H1 (cell line): ENCODE measurements around the gene TIMM22. TPM values are rescaled to one million over a fixed set of nuclear protein-coding genes. Genes with fewer than 3 reads are reported as not detected.

Source experiments
- PHF8 ChIP-seq: fragments of 200-600 bp; sonication (generic); conservative IDR thresholded peaks from 2 replicates; pipeline ENCODE4 v1.7.1; 2012; ENCODE audit warnings: low read depth, mild to moderate bottlenecking, inconsistent platforms, low read length, moderate library complexity
- polyA plus RNA-seq, 7 experiments: library from polyadenylated mRNA; depleted of rRNA in 3 of 7; stranded (reverse) in 5 of 7; unstranded in 2 of 7; fragments of >200 nt in 5 of 7; fragments of 200-250 nt in 2 of 7; gene quantifications; 1 replicate in 5 of 7; 2 replicates in 1 of 7; 4 replicates in 1 of 7; pipeline versions ENCODE4 v1.2.1 to v1.2.3, GENCODE V29; 2011 to 2013; ENCODE audit warnings: missing spikeins in 2 of 7, mixed read lengths in 2 of 7
- total RNA-seq: library from RNA; stranded (reverse); fragmentation: NEBNext Ultra II Directional; extraction: Animal tissue kit (Norgen Biotek cat#: 25700); gene quantifications from 2 replicates; pipeline ENCODE4 v1.2.1, GENCODE V29; 2021

TIMM22 gene
- total and polyA plus RNA-seq, 2 of the 8 experiments (the other 6 are each of a cell fraction or from before 2014, with no cell fraction given), result 13.8 to 17.4 TPM

DNA sequence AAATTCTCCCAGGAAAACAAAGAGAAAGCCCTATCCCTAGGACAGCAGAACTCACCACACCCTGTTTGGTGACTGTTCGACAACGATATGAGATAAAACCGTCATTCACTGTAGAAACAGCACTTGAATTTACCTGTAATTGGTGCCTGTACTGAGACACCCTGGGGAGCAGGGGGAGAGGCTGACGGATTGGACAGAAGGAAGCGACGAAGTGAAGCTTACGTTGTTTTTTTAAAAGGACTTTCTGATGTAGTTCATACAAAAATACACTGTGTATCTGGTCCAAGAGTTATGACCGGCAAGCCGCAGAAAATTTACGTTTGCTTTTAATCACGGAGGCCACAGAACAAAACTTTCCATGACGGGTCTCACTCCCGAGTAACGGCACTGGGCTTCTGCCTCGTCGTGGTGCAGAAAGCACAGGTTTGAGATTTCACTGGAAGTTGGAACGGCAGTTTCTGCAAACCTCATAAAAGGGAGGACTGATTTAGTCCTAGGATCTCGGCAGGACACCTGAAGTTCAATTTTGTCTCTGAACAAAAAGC, 27.0 kb upstream of the TIMM22 start (continued):
- TF ChIP-seq PHF8, result no peak
